LNCaP clone FGC (cell line): ENCODE measurements around the gene REV3L.

Experiments used
- DNase-seq: peaks from one replicate; pipeline ENCODE4 v3.0.0-alpha.2; 2011; ENCODE audit warnings: low read depth
- H3K4me3 ChIP-seq: 2 replicates; pipeline ENCODE4 v1.5.1; 2011; ENCODE audit warnings: mild to moderate bottlenecking, low read depth, low read length, control low read depth
- TF ChIP-seq, protein P1 (sequence below): IDR thresholded peaks from 2 replicates; pipeline ENCODE4 v1.5.1; 2012; ENCODE audit warnings: mild to moderate bottlenecking; ENCODE audit not compliant: control insufficient read depth, insufficient read depth; ENCODE audit errors: extremely low read depth

The REV3L gene

DNA sequence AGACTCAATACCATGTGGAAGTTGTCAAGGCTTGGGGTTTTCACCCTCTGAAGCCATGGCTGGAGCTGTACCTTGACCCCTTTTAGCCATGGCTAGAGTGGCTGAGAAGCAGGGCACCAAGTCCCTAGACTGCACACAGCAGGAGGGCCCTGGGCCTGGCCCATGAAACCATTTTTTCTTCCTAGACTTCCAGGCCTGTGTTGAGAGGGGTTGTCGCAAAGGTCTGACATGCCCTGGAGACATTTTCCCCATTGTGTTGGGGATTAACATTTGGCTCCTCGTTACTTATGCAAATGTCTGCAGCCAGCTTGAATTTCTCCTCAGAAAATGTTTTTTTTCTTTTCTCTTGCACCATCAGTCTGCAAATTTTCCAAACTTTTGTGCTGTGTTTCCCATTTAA lies 199.3 kb downstream of the REV3L start:
- TF ChIP-seq, protein P1, sequence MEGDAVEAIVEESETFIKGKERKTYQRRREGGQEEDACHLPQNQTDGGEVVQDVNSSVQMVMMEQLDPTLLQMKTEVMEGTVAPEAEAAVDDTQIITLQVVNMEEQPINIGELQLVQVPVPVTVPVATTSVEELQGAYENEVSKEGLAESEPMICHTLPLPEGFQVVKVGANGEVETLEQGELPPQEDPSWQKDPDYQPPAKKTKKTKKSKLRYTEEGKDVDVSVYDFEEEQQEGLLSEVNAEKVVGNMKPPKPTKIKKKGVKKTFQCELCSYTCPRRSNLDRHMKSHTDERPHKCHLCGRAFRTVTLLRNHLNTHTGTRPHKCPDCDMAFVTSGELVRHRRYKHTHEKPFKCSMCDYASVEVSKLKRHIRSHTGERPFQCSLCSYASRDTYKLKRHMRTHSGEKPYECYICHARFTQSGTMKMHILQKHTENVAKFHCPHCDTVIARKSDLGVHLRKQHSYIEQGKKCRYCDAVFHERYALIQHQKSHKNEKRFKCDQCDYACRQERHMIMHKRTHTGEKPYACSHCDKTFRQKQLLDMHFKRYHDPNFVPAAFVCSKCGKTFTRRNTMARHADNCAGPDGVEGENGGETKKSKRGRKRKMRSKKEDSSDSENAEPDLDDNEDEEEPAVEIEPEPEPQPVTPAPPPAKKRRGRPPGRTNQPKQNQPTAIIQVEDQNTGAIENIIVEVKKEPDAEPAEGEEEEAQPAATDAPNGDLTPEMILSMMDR: no peak
- H3K4me3 ChIP-seq: no peak overlapping the region
- no peak for DNase-seq

DNA sequence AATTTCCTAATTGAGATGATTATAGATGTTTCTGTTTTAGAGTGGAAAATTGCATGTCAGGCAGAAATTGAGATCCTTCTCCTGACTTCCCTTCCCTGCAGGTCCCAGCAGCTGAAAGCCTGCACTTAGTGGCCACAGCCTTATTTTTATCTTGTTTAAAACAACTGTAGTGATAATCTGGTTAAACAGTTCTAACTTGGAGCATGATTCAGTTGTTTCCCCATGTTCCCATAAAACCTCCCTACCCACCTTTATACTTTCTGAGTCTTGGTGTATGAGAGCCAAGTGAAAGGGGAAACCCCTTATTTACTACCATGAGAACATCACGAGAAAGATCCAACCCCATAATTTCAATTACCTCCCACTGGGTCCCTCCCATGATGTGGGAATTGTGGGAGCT lies 200.5 kb downstream of the REV3L start:
- no peak overlapping the region for H3K4me3 ChIP-seq
- DNase-seq: no peak
- TF ChIP-seq, protein P1: no peak

DNA sequence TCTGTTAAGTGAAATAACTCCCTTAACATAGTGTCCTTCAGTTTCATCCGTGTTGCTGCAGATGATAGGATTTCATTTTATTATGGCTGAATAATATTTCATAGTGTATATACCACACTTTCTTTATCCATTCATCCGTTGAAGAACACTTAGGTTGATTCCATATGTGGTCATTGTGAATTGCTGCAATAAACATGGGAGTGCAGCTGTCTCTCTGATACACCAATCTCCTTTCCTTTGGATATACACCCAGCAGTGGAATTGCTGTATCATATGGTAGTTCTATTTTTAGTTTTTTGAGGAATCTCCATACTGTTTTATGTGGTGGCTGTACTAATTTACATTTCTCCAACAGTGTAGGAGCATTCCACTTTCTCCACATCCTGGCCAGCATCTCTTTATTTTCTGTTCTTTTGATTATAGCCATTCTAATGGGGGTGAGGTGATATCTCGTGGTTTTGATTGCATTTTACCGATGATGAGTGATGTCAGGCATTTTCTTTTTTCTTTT lies 202.5 kb downstream of the REV3L start:
- no peak overlapping the region for H3K4me3 ChIP-seq
- DNase-seq: no peak
- TF ChIP-seq, protein P1: no peak

DNA sequence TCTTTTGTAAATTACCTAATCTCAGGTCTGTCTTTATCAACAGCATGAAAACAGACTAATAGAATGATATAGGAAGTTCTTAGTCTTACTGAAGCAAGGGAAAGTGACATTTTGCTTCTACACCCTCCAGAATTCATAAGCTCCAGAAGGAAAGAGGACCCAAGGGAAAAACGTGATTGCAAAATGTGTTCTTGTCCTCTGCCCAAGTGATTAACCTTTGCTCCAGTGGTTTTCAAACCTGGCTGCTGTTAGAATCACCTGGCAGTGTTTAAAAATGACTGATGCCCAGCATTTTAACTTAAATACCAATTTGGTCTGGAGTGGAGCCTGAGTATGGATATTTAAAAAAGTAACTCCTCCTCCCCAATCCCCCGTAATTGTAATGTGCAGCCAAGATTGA lies 204.3 kb downstream of the REV3L start:
- DNase-seq: no peak
- H3K4me3 ChIP-seq: no peak overlapping the region
- TF ChIP-seq, protein P1: no peak

DNA sequence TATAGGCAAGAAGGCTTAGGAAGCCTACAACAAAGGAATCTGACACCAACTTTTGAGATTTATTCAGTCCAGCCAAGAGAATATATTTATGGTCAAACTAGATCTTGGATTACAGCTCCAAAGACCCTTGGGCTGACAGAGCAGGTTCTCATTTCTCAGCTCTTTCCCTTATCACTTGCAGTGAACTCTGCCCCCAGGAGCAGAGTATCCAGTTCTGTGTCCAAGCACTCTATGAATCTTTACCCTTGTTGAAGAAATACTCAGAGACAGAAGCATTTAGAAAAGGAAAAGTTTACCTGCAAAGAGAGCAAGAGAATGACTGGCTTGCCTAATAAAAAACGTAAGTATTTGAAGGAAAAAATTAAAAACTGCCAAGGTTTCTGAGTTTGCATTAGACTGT lies 205.2 kb downstream of the REV3L start:
- no peak overlapping the region for H3K4me3 ChIP-seq
- TF ChIP-seq, protein P1: no peak
- DNase-seq: no peak

DNA sequence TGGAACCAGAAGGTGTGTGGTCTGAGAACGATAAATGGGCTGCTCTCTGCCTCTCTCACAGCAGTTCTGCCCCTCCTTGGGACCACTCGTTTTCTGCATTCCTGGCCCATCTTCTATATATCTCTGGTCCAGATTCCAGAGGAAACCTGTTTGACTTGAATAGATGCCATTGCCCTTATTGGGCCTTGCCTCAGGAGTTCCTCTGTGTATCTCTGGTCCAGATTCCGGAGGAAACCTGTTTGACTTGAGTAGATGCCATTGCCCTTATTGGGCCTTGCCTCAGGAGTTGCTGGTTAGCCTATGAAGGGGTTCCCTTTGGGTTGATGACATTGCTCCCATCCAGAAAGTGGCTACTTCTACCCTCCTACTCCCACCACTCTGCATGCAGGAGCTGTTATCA lies 206.3 kb downstream of the REV3L start:
- TF ChIP-seq, protein P1: no peak
- DNase-seq: peak; percentile 32
- no peak overlapping the region for H3K4me3 ChIP-seq

DNA sequence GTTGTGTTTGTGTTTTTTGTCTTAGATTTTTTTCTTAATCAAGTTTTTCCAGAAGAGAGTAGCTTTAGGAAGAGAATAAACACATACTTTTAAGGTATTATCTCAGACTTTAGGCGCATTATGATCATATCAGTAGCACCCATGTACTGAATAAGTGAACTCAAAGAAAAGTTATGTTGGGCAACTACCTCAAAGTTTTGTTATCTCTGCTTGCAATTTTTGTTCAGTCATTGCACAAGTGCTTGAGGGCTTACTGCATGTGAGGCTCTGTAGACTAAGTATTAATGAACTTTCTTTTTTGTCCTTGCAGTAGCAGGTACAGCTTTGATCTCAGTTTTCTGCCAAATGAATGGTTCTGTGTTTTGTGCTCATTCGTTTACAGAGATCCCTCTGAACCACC lies 206.7 kb downstream of the REV3L start:
- TF ChIP-seq, protein P1: no peak
- no peak for DNase-seq
- no peak overlapping the region for H3K4me3 ChIP-seq
